ENCODE data around the gene DIS3L2.

The DIS3L2 gene

GRCh38 chr2:231961349-231962166 is at the start of gene DIS3L2:
TSS of gene DIS3L2 (plus strand) at chr2:231961713. CDS start at chr2:232014928, 53,215 bp downstream.
- peak; percentile 84 for DNase-seq (ENCODE audit: low spot score)

GRCh38 chr2:231914077-231914690 is 47.3 kb upstream of the DIS3L2 start:
- no peak for DNase-seq (ENCODE audit: low spot score)

GRCh38 chr2:231917280-231918066 is 44.0 kb upstream of the DIS3L2 start:
- peak; percentile 73 for DNase-seq (ENCODE audit: low spot score)

- no peak for DNase-seq (ENCODE audit: low spot score)
Observed at GRCh38 chr2:231918501-231919330, 42.8 kb upstream of the DIS3L2 start.

GRCh38 chr2:231919341-231920035 is 42.0 kb upstream of the DIS3L2 start:
- DNase-seq (ENCODE audit: low spot score): no peak

- no peak for DNase-seq (ENCODE audit: low spot score)
Observed at GRCh38 chr2:231920366-231920765, 41.1 kb upstream of the DIS3L2 start.

- DNase-seq (ENCODE audit: low spot score): no peak
Observed at GRCh38 chr2:231920795-231921194, 40.7 kb upstream of the DIS3L2 start.

- DNase-seq (ENCODE audit: low spot score): no peak
Observed at GRCh38 chr2:231922311-231923009, 39.1 kb upstream of the DIS3L2 start.

- no peak for DNase-seq (ENCODE audit: low spot score)
Observed at GRCh38 chr2:231923010-231923344, 38.5 kb upstream of the DIS3L2 start.

GRCh38 chr2:231923951-231924888 is 37.3 kb upstream of the DIS3L2 start:
- DNase-seq (ENCODE audit: low spot score): no peak

- no peak for DNase-seq (ENCODE audit: low spot score)
Observed at GRCh38 chr2:231924889-231925275, 36.6 kb upstream of the DIS3L2 start.

- peak; percentile 84 for DNase-seq (ENCODE audit: low spot score)
Observed at GRCh38 chr2:231925303-231926179, 36.0 kb upstream of the DIS3L2 start.

- peak; percentile 71 for DNase-seq (ENCODE audit: low spot score)
Observed at GRCh38 chr2:231926180-231926741, 35.3 kb upstream of the DIS3L2 start, which contains the start of gene NPPC. TSS of gene NPPC (minus strand) at chr2:231926396. CDS start at chr2:231926249, 147 bp downstream.

- peak; percentile 61 for DNase-seq (ENCODE audit: low spot score)
Observed at GRCh38 chr2:231926761-231927565, 34.5 kb upstream of the DIS3L2 start.

- no peak for DNase-seq (ENCODE audit: low spot score)
Observed at GRCh38 chr2:231927566-231927890, 34.0 kb upstream of the DIS3L2 start.

- DNase-seq (ENCODE audit: low spot score): no peak
Observed at GRCh38 chr2:231928481-231928880, 33.0 kb upstream of the DIS3L2 start.

All from globus pallidus (tissue), 1 donor.